ENCODE results near the gene UGGT1. TPM values are rescaled to one million over a fixed set of nuclear protein-coding genes. Genes with fewer than 3 reads are reported as not detected.

UGGT1 gene
- polyA plus RNA-seq, 1 of the 3 experiments (the other 2 are of a cell fraction) = 20.0 TPM

DNA sequence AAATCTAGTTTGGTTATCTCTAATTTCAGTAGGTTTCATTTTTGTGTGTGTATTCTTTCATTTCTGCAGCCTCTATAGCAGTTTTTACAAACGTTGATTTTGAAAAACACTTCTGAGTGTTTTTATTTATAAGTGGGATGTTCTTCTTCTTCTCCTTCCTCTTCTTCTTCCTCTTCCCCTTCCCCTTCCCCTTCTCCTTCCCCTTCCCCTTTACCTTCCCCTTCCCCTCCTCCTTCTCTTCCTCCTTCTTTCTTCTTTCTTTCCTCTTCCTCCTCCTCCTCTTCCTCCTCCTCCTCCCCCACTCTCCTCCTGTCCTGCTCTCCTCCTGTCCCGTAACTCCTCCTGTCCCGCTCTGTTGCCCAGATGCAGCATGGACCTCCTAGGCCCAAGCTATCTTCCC lies 4.2 kb downstream of the UGGT1 start:
- H3K4me2 ChIP-seq = no peak overlapping the region
- H4K20me1 ChIP-seq (ENCODE audit: insufficient read depth) = no peaks in the 10 kb centered on the region
- no peak overlapping the region for H3K4me3 ChIP-seq (ENCODE audit: low read depth in 2 of 2, low read length in 1 of 2)
- no peak for DNase-seq
- peaks cover 86% of the 10 kb centered on the region for H3K79me2 ChIP-seq (ENCODE audit: insufficient read depth)
- TF ChIP-seq, protein P1, sequence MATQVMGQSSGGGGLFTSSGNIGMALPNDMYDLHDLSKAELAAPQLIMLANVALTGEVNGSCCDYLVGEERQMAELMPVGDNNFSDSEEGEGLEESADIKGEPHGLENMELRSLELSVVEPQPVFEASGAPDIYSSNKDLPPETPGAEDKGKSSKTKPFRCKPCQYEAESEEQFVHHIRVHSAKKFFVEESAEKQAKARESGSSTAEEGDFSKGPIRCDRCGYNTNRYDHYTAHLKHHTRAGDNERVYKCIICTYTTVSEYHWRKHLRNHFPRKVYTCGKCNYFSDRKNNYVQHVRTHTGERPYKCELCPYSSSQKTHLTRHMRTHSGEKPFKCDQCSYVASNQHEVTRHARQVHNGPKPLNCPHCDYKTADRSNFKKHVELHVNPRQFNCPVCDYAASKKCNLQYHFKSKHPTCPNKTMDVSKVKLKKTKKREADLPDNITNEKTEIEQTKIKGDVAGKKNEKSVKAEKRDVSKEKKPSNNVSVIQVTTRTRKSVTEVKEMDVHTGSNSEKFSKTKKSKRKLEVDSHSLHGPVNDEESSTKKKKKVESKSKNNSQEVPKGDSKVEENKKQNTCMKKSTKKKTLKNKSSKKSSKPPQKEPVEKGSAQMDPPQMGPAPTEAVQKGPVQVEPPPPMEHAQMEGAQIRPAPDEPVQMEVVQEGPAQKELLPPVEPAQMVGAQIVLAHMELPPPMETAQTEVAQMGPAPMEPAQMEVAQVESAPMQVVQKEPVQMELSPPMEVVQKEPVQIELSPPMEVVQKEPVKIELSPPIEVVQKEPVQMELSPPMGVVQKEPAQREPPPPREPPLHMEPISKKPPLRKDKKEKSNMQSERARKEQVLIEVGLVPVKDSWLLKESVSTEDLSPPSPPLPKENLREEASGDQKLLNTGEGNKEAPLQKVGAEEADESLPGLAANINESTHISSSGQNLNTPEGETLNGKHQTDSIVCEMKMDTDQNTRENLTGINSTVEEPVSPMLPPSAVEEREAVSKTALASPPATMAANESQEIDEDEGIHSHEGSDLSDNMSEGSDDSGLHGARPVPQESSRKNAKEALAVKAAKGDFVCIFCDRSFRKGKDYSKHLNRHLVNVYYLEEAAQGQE (IDR thresholded peaks at IDR 0.05; ENCODE audit: low read depth, low read length) = no peak
- TF ChIP-seq FOXJ3 (CRISPR knock-in tag; IDR thresholded peaks at IDR 0.05) (no peak), GABPA (IDR thresholded peaks at IDR 0.05; ENCODE audit: low read depth) (no peak), RCOR1 (IDR thresholded peaks at IDR 0.05; ENCODE audit: low read length) (no peak), TEAD4 (IDR thresholded peaks at IDR 0.05; ENCODE audit: borderline replicate concordance, insufficient read depth) (no peak), JUND (IDR thresholded peaks at IDR 0.05) (no peak)
- H3K9ac ChIP-seq = no peak overlapping the region
- POLR2A ChIA-PET = interaction anchor here (0.6 kb wide), 1 partner anchor 56 kb away, joined by 4 read pairs; no protein-coding TSS in a partner anchor
- 57% methylated on average over 3 of the region's 3 CpGs for WGBS (ENCODE audit: low lambda C conversion rate)
- CTCF ChIA-PET = no interaction called here
- H3F3A ChIP-seq (replicated peaks; ENCODE audit: insufficient read depth) = no peaks in the 10 kb centered on the region
- no peak overlapping the region for H3K27ac ChIP-seq (ENCODE audit: low read depth in 2 of 2, low read length in 1 of 2)
- peaks cover 0 to 13% of the 10 kb centered on the region in 2 experiments; a peak in 3 of 4 replicates for H3K4me1 ChIP-seq (ENCODE audit: control insufficient read depth in 1 of 2, insufficient read depth in 2 of 2, low read depth in 1 of 2, low read length in 1 of 2)
- no peaks in the 10 kb centered on the region for H3K27me3 ChIP-seq (ENCODE audit: insufficient read depth)
- H3K9me2 ChIP-seq = no peaks in the 10 kb centered on the region
- no peaks in the 10 kb centered on the region for H3K9me3 ChIP-seq
- no peak overlapping the region for H2AFZ ChIP-seq (ENCODE audit: low read depth)
- H3K36me3 ChIP-seq (replicated peaks in 1 of 2; ENCODE audit: control insufficient read depth in 1 of 2, insufficient read depth in 2 of 2, low read length in 1 of 2) = peaks cover 4 to 12% of the 10 kb centered on the region in 2 experiments

DNA sequence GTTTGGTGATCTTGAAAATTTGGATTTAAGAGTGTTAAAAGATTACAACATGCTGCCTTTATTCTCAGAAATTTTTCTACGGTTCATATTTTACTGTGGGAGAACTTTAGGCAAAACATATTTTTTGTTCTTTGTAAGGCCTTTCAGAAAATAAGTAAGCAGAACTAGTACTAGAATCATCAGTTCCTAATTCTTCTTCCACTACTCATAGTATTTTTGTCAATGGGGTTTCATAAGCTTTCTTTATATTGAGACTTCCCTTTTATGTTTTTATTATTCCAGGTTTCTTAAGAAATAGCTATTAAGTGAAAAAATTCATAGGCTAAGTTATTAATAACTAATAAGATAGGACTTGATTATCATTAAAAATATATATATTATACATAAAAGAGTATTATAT lies 12.4 kb downstream of the UGGT1 start:
- H3K79me2 ChIP-seq (ENCODE audit: insufficient read depth) = peaks cover 54% of the 10 kb centered on the region
- TF ChIP-seq NRF1 (IDR thresholded peaks at IDR 0.05; ENCODE audit: low read depth, low read length) = no peak
- TF ChIP-seq FOSL2 (IDR thresholded peaks at IDR 0.05; ENCODE audit: borderline replicate concordance, low read depth) = no peak
- no peak for TF ChIP-seq MEF2A (IDR thresholded peaks at IDR 0.05; ENCODE audit: borderline replicate concordance, low read depth)
- no peak for TF ChIP-seq GATA2 (CRISPR knock-in tag; IDR thresholded peaks at IDR 0.05)
- TF ChIP-seq SIN3A (IDR thresholded peaks at IDR 0.05; ENCODE audit: borderline replicate concordance, low read depth, low read length) = no peak
- TF ChIP-seq GABPA (IDR thresholded peaks at IDR 0.05; ENCODE audit: low read depth) = no peak
- no peak for TF ChIP-seq EZH2phosphoT487 (IDR thresholded peaks at IDR 0.05; ENCODE audit: borderline replicate concordance, low read depth)
- TF ChIP-seq YY1 (IDR thresholded peaks at IDR 0.05; ENCODE audit: low read depth) = no peak
- TF ChIP-seq RFX5 (IDR thresholded peaks at IDR 0.05; ENCODE audit: low read length) = no peak
- no peak for TF ChIP-seq ZBTB33 (IDR thresholded peaks at IDR 0.05; ENCODE audit: borderline replicate concordance, low read depth)
- no peak for TF ChIP-seq NFIC (IDR thresholded peaks at IDR 0.05; ENCODE audit: borderline replicate concordance)
- no peak for TF ChIP-seq TCF12 (IDR thresholded peaks at IDR 0.05)
- no peak for TF ChIP-seq TEAD4 (IDR thresholded peaks at IDR 0.05; ENCODE audit: borderline replicate concordance, insufficient read depth)

More for the DNA sequence above, 12.4 kb downstream of the UGGT1 start:
- Histone ChIP-seq H3K4me3 (ENCODE audit: low read depth in 2 of 2, low read length in 1 of 2) (no peak overlapping the region), H3K4me1 (ENCODE audit: control insufficient read depth in 1 of 2, insufficient read depth in 2 of 2, low read depth in 1 of 2, low read length in 1 of 2) (peaks cover 0 to 5% of the 10 kb centered on the region in 2 experiments; a peak in 2 of 4 replicates), H4K20me1 (ENCODE audit: insufficient read depth) (no peaks in the 10 kb centered on the region), H3K9me2 (no peaks in the 10 kb centered on the region), H3K27ac (ENCODE audit: low read depth in 2 of 2, low read length in 1 of 2) (no peak overlapping the region), H3K4me2 (no peak overlapping the region), H3K27me3 (ENCODE audit: insufficient read depth) (no peaks in the 10 kb centered on the region), H3K36me3 (replicated peaks in 1 of 2; ENCODE audit: control insufficient read depth in 1 of 2, insufficient read depth in 2 of 2, low read length in 1 of 2) (peaks cover 37 to 42% of the 10 kb centered on the region in 2 experiments), H2AFZ (ENCODE audit: low read depth) (no peak overlapping the region), H3K9me3 (no peaks in the 10 kb centered on the region), H3K9ac (no peak overlapping the region), H3F3A (replicated peaks; ENCODE audit: insufficient read depth) (no peaks in the 10 kb centered on the region)
- 100% methylated on average over 1 of the region's 1 CpG for WGBS (ENCODE audit: low lambda C conversion rate)
- POLR2A ChIA-PET = interaction anchor here (0.8 kb wide), 1 partner anchor 13 kb away, joined by 4 read pairs; the partner anchor contains the start of gene UGGT1
- CTCF ChIA-PET = interaction anchor here (0.9 to 1.2 kb wide), 2 partner anchors 12 to 40 kb away, joined by 3 read pairs; no protein-coding TSS in a partner anchor
- DNase-seq = no peak
